ENCODE measurements around the gene CXCL14. TPM values are rescaled to one million over a fixed set of nuclear protein-coding genes. Genes with fewer than 3 reads are reported as not detected.
"Not testable (repeated sequence)": the region's sequence is repeated elsewhere in the genome, so short reads cannot be mapped to it uniquely, and the experiment has no call there.

CXCL14 gene
- total RNA-seq, 1 donor = 0.18 TPM

DNA sequence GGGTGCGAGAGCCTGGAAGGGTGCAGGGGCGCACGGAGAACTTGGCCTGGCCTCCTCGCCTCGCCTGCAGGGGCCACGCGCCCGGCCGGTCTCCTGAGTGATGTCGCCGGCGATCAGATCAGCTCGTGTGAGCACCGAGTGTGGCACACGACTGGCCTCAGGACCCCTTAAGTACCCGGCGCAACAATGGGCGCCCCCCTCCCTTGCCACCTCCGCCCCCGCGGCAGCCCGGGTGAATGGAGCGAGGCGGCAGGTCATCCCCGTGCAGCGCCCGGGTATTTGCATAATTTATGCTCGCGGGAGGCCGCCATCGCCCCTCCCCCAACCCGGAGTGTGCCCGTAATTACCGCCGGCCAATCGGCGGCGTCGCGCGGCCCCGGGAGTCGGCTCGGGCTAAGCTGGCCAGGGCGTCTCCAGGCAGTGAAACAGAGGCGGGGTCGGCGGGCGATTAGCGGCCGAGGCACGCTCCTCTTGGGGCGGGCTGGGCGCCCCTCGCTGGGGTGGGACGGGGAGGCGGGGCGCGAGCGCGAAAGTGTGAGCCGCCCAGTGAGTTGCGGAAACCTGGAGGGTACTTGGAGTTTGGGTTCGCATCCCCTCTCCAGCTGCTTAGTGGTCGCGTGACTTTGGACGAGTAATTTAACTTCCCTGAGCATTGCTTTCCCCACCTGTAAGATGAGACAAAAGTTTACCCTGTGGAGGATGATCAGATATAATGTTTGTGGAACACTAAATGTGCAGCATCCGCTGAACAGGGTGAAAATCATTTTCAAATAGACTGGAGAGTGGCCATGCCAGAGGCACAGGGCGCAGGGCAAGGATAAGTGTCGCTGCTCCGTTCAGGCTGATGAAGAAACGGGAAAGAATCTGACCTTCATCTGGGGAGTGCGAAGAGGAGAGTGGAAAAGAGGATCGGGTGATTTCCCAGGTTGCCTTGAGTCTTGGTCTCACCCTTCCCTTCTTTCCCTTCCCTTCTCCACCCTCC, 42.7 kb downstream of the CXCL14 start, which contains the start of gene NEUROG1:
NEUROG1 (minus strand) TSS at position 145 of the 982 bp plus-strand sequence. CDS start 274 bp downstream, outside the sequence.
- no peak for DNase-seq (ENCODE audit: low read depth)
- TF ChIP-seq CTCF (IDR thresholded peaks at IDR 0.05; ENCODE audit: insufficient read depth, low read length) = no peak

DNA sequence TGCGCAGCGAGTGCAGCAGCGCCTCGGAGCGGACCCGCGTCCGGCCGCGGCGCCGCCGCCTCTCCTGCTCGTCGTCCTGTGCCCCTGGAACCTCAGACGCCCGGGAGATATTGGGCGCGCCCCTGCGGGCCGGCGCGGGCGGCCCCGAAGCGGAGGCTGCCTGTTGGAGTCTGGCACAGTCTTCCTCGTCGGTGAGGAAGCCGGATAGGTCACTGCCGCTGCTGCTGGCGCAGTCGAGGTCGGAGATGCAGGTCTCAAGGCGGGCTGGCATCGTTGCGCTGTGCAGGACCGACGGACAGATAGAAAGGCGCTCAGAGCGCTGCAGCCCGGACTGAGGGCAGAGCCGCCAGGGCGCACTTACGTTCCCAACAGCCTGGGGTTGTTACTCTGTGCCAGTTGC, 43.4 kb downstream of the CXCL14 start:
- no peak for DNase-seq (ENCODE audit: low read depth)
- no peak overlapping the region for H3K4me3 ChIP-seq (ENCODE audit: low read depth, low read length)
- TF ChIP-seq CTCF (IDR thresholded peaks at IDR 0.05; ENCODE audit: insufficient read depth, low read length) = no peak

More for the DNA sequence above, 42.7 kb downstream of the CXCL14 start, which contains the start of gene NEUROG1:
- no peak within 1 kb of the TSS for H3K4me3 ChIP-seq (ENCODE audit: low read depth, low read length)

DNA sequence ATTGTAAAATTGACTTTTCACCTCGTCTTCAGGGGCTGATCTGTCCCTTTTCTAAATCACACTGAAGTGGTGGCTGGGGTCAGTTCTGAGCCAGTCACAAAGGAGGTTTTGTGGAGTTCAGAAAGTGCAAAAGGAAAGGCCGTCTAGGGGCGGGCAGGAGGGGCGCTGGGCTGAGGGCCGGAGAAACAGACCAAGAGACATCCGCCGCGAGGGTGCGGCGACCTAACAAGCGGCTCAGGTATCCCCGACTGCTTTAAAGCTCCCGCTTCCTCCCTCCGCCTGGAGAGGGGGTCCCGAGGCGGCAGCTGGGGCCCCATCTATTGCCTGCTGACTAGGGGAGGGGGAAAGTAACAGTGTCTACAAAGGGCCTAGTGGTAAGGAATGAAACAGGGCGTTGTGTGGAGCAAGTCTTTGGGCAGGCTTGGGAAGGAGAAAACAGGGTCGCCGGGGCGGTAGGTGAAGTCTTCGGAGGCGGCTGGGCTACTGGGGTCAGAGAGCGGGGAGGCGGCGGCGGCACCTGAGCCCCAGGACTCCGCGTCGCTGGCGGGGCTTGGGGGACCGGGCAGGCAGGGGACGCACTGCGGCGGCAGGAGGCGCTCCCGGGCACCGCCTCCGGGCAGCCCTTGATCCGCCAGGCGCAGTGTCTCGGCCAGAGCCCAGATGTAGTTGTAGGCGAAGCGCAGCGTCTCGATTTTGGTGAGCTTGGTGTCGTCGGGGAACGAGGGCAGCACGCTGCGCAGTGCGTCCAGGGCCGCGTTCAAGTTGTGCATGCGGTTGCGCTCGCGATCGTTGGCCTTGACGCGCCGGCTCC, 44.0 kb downstream of the CXCL14 start:
- DNase-seq (ENCODE audit: low read depth) = no peak
- no peak for TF ChIP-seq CTCF (IDR thresholded peaks at IDR 0.05; ENCODE audit: insufficient read depth, low read length)
- H3K4me3 ChIP-seq (ENCODE audit: low read depth, low read length) = no peak overlapping the region

DNA sequence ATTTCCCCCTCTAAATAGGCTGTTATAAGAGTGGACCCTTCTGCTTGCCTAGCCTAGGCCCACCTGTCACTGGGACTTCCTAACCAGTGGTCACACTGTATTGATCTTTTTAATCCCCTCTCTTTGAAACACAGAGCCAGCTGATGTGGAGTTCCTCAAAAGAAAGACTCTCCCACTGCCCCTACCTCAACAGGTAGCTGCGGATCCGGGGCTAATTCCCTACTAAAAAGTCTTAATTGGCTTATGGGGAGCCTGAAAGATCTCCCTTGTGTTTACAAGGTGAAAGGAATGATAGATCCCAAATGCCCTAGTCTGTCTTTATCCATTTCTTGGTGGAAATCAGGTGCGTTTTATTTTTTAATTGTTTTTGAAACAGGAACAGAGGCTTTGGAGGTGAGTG, 45.0 kb downstream of the CXCL14 start:
- no peak for TF ChIP-seq CTCF (IDR thresholded peaks at IDR 0.05; ENCODE audit: insufficient read depth, low read length)
- no peak for DNase-seq (ENCODE audit: low read depth)
- H3K4me3 ChIP-seq (ENCODE audit: low read depth, low read length) = no peak overlapping the region

DNA sequence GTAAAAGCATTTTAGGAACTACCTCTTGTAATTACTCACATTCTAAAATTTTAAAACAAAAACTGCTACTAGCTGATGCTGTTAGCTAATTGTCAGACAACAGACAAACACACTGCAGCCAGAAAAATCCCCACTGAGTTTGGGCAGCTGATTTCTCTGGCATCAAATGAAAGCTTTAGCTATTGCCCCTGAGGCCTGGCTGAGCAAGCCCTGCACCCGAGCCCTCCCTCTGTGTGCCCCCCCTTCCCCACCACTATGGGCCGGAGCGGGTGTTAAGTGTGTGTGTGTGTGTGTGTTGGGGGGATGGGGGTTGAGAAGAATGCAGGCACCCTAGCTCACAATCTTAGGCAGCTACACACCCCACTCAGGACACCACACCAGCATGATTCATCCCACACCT, 45.5 kb downstream of the CXCL14 start:
- no peak for TF ChIP-seq CTCF (IDR thresholded peaks at IDR 0.05; ENCODE audit: insufficient read depth, low read length)

GRCh38 chr5:135529576-135529975, 49.2 kb downstream of the CXCL14 start:
- not testable (repeated sequence) for H3K4me3 ChIP-seq (ENCODE audit: low read depth, low read length); DNase-seq (ENCODE audit: low read depth)

More for the DNA sequence above, 45.5 kb downstream of the CXCL14 start:
- H3K4me3 ChIP-seq (ENCODE audit: low read depth, low read length) = no peak overlapping the region
- no peak for DNase-seq (ENCODE audit: low read depth)

GRCh38 chr5:135526924-135527323, 51.9 kb downstream of the CXCL14 start:
- no peak for TF ChIP-seq CTCF (IDR thresholded peaks at IDR 0.05; ENCODE audit: insufficient read depth, low read length)
- no peak for DNase-seq (ENCODE audit: low read depth)
- no peak overlapping the region for H3K4me3 ChIP-seq (ENCODE audit: low read depth, low read length)

All from fibroblast of the aortic adventitia (primary cell).